Fibroblast of lung (primary cell): ENCODE data around the gene RCBTB2. TPM values are rescaled to one million over a fixed set of nuclear protein-coding genes. Genes with fewer than 3 reads are reported as not detected.

Experiments
- DNase-seq, 2 donors: peaks; one replicate each; pipeline versions ENCODE4 v3.0.0 to v3.0.0-alpha.2; 2010; ENCODE audit warnings: low read depth in 2 of 2
- H2AFZ ChIP-seq: 2 replicates; pipeline ENCODE4 v1.5.1; 2012; ENCODE audit warnings: low read length, control low read depth, inconsistent platforms
- H3K27ac ChIP-seq: 2 replicates; pipeline ENCODE4 v1.5.1; 2011; ENCODE audit warnings: low read length, control low read depth; ENCODE audit not compliant: insufficient read depth
- H3K27me3 ChIP-seq: 2 replicates; pipeline ENCODE4 v1.5.1; 2011; ENCODE audit warnings: mild to moderate bottlenecking, low read length; ENCODE audit not compliant: control insufficient read depth, insufficient read depth
- H3K36me3 ChIP-seq: 2 replicates; pipeline ENCODE4 v1.5.1; 2011; ENCODE audit warnings: low read length; ENCODE audit not compliant: control insufficient read depth, insufficient read depth
- H3K4me1 ChIP-seq: 2 replicates; pipeline ENCODE4 v1.5.1; 2011; ENCODE audit warnings: low read length; ENCODE audit not compliant: control insufficient read depth, insufficient read depth; ENCODE audit errors: extremely low read depth
- H3K4me2 ChIP-seq: 2 replicates; pipeline ENCODE4 v1.5.1; 2011; ENCODE audit warnings: low read length, control low read depth; ENCODE audit not compliant: insufficient read depth; ENCODE audit errors: extremely low read depth
- H3K4me3 ChIP-seq, 4 experiments: fragments of 200-600 bp in 1 of 4; sonication (generic) in 1 of 4; replicated peaks in 1 of 4; 2 replicates each; pipeline ENCODE4 v1.5.1; 2011 to 2016; ENCODE audit warnings: low read length in 4 of 4, low read depth in 3 of 4, mild to moderate bottlenecking in 3 of 4, control low read depth in 2 of 4, inconsistent platforms in 1 of 4, mixed read lengths in 1 of 4; ENCODE audit not compliant: insufficient read depth in 1 of 4; ENCODE audit errors: control extremely low read depth in 1 of 4
- H3K79me2 ChIP-seq: 2 replicates; pipeline ENCODE4 v1.5.1; 2012; ENCODE audit warnings: mild to moderate bottlenecking, low read length, inconsistent platforms; ENCODE audit not compliant: control insufficient read depth, insufficient read depth
- H3K9ac ChIP-seq: 2 replicates; pipeline ENCODE4 v1.5.1; 2011; ENCODE audit warnings: mild to moderate bottlenecking, low read length, control low read depth; ENCODE audit not compliant: insufficient read depth
- H3K9me3 ChIP-seq: 2 replicates; pipeline ENCODE4 v1.5.1; 2012; ENCODE audit warnings: low read depth, low read length; ENCODE audit not compliant: control insufficient read depth, insufficient read depth
- H4K20me1 ChIP-seq: 2 replicates; pipeline ENCODE4 v1.5.1; 2011; ENCODE audit warnings: low read length; ENCODE audit not compliant: control insufficient read depth, insufficient read depth; ENCODE audit errors: extremely low read depth
- CTCF ChIP-seq, 2 donors: IDR thresholded peaks in 1 of 2; conservative IDR thresholded peaks in 1 of 2; 1 replicate in 1 of 2; 2 replicates in 1 of 2; pipeline ENCODE4 v1.5.1; 2011 to 2012; ENCODE audit warnings: low read length in 2 of 2, control low read depth in 1 of 2, inconsistent platforms in 1 of 2, low read depth in 1 of 2, mild to moderate bottlenecking in 1 of 2
- EZH2 ChIP-seq: IDR thresholded peaks from 2 replicates; pipeline ENCODE4 v1.5.1; 2012; ENCODE audit warnings: low read length, control low read depth, mild to moderate bottlenecking; ENCODE audit errors: missing control alignments
- polyA plus RNA-seq, 2 donors: library from polyadenylated mRNA; depleted of rRNA in 1 of 2; stranded (reverse) in 1 of 2; unstranded in 1 of 2; fragments of >200 nt; gene quantifications; 2 replicates each; pipeline ENCODE4 v1.2.1, GENCODE V29; 2011 to 2012; ENCODE audit warnings: missing spikeins in 1 of 2
- total RNA-seq: library from RNA; depleted of rRNA; stranded (reverse); fragments of >200 nt; gene quantifications from 2 replicates; pipeline ENCODE4 v1.2.1, GENCODE V29; 2014

Gene RCBTB2
- total and polyA plus RNA-seq, 2 donors (not counting 1 experiment from before 2014, with no cell fraction given): 8.4 to 9.6 TPM

DNA sequence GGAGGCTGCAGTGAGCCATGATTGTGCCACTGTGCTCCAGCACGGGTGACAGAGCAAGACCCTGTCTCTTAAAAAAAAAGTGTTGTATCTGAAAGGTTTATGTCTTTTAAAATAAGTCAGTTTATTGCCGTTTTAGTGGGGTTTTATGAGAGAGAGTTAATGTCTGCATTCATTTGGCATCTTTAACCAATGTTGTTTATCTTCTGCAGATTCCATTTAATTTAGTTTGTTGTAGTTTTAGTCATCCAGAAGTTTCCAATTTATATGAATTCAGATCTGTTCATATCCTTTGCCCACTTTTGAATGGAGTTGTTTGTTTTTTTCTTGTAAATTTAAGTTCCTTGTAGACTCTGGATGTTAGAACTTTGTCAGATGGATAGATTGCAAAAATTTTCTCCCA is 83.2 kb downstream of the RCBTB2 start:
- Histone ChIP-seq H2AFZ (no peak overlapping the region), H3K4me2 (no peak overlapping the region), H3K9ac (no peak overlapping the region), H3K36me3 (no peaks in the 10 kb centered on the region), H3K4me3 (peak overlapping the region in 1 of 4 experiments; percentile 14), H4K20me1 (no peaks in the 10 kb centered on the region), H3K79me2 (peaks cover 2% of the 10 kb centered on the region), H3K27me3 (no peaks in the 10 kb centered on the region), H3K27ac (no peak overlapping the region), H3K4me1 (peaks cover 4% of the 10 kb centered on the region), H3K9me3 (no peaks in the 10 kb centered on the region)
- TF ChIP-seq EZH2: no peak
- TF ChIP-seq CTCF (conservative IDR thresholded peaks at IDR 0.05 in 1 of 2, IDR thresholded peaks at IDR 0.05 in 1 of 2; ENCODE audit: low read depth in 1 of 2, low read length in 2 of 2): no peak
- DNase-seq: peak in 1 of 2 donors; percentile 21

- Histone ChIP-seq H3K4me3 (peak overlapping the region in 1 of 4 experiments; percentile 14), H3K4me2 (peak overlapping the region; percentile 60), H3K27ac (peak overlapping the region; percentile 24)
These were observed 83.8 kb downstream of the RCBTB2 start for GRCh38 chr13:48448959-48449614.

More at GRCh38 chr13:48448959-48449614, 83.8 kb downstream of the RCBTB2 start:
- Histone ChIP-seq H3K9ac (no peak overlapping the region), H2AFZ (no peak overlapping the region), H3K9me3 (no peaks in the 10 kb centered on the region), H3K36me3 (no peaks in the 10 kb centered on the region), H4K20me1 (no peaks in the 10 kb centered on the region), H3K27me3 (no peaks in the 10 kb centered on the region), H3K79me2 (peaks cover 2% of the 10 kb centered on the region), H3K4me1 (peaks cover 4% of the 10 kb centered on the region)
- peak; percentile 64 to 85 for DNase-seq
- TF ChIP-seq EZH2 (no peak), CTCF (conservative IDR thresholded peaks at IDR 0.05 in 1 of 2, IDR thresholded peaks at IDR 0.05 in 1 of 2; ENCODE audit: low read depth in 1 of 2, low read length in 2 of 2) (no peak)
